HG03175 (cell line): ENCODE results near the gene MAGED2.
"Not testable (repeated sequence)": the region's sequence is repeated elsewhere in the genome, so short reads cannot be mapped to it uniquely, and the experiment has no call there.

Experiments used
- ATAC-seq: cut with Tn5 transposase; IDR thresholded peaks from one replicate; pipeline ENCODE4 v1.9.1; 2021; ENCODE audit warnings: mild to moderate bottlenecking, moderate library complexity; ENCODE audit not compliant: unreplicated experiment

The MAGED2 gene

DNA sequence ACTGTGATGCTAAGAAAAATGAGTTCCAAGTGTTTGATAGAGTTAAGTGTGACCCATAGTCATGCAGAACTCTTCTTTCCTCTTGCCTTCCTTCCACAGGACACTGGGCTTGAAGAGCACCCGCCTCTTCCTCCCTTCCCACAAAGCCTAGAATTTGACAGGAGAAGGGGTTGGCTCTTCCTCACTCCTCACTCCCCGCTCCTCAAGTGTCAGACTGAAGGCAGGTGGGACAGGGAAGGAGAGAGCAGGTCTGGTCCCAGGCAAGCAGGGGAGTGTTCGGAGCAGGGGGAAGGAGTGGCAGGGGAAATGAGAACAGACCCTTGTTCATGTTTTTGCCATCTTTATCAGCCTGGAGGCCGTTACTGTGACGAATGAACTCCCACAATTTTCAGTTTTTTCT lies 10.7 kb downstream of the MAGED2 start:
- no peak for ATAC-seq

- no peak for ATAC-seq
These were observed 11.7 kb downstream of the MAGED2 start for GRCh38 chrX:54819201-54819600.

DNA sequence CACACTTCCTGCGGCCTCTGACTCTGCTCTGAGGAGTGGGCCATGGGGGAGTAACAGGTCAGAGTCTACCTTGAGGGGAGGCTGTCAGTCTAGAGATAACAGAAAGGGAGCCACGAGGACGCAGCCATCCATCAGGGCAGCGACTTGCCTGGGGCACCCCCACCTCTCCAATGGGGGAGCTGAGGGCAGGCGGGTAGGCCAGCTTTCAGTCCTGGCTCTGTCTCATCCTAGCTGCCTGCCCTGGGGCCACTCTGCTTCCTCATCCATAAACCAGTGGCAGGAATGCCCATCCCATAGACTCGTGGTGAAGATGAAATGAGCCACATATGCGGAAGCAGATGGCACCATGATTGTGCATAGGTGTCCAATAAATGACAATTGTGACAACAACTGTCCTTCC lies 13.2 kb downstream of the MAGED2 start:
- ATAC-seq = no peak

- no peak for ATAC-seq
These were observed 13.8 kb downstream of the MAGED2 start for GRCh38 chrX:54821310-54821709.

- ATAC-seq = no peak
These were observed 16.6 kb downstream of the MAGED2 start for GRCh38 chrX:54824195-54824594.

DNA sequence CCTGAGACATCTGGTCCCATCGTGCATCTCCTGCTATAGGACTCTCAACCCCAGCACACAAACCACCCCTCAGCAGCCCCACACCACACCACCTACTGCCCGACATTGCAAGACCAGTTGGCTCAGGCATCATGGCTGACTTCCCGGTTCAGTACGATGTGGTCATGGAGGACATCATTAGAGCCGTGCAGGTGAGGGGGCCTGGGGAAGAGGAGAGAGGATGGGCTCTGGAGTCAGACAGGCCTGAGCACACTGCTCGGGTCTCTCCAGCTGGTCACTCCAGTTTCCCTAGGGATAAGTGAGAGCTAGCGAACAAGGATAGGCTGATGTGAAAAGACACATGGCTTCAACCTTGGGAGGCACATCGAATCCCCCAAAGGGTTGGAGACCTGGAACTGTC lies 17.2 kb downstream of the MAGED2 start:
- no peak for ATAC-seq

DNA sequence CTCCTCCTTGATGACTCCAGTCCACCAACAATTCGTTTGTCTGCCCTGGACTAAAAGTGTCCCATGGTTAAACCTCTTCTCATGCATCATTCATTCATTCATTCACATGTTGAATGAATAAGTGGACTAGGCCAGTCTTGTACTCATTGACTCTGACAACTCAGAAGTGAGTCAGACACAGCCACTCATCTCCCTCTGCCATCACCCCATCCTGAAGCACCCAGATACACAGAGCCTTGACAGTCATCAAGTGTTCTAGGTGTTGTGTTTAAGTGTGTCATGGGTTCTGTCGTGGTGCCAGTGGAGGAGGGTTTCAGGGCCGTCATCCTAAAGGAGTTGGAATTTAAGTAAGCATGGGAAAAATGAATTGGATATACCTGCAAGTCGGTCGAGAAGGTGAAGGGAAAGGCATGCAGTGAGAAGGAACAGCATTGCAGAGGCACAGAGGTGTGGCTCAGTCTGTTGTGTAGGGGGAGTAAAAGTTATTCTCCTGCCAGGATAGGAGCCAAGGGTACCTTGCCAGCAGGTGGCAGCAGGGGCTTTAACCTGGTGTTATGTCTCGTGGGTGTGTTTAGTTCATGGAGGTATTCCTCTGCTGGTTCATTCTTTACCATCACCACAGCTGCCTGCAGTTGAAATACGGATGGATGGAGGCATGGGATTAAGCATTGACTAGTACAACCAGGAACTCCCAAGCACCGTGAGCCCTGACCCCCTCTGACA lies 18.3 kb downstream of the MAGED2 start:
- ATAC-seq = no peak

- ATAC-seq = no peak
These were observed 19.1 kb downstream of the MAGED2 start for GRCh38 chrX:54826598-54826997.

- no peak for ATAC-seq
These were observed 31.0 kb downstream of the MAGED2 start for GRCh38 chrX:54838583-54838982.

GRCh38 chrX:54841184-54841874 lies 33.8 kb downstream of the MAGED2 start:
- ATAC-seq = not testable (repeated sequence)

- no peak for ATAC-seq
These were observed 35.1 kb downstream of the MAGED2 start for GRCh38 chrX:54842607-54843006.

DNA sequence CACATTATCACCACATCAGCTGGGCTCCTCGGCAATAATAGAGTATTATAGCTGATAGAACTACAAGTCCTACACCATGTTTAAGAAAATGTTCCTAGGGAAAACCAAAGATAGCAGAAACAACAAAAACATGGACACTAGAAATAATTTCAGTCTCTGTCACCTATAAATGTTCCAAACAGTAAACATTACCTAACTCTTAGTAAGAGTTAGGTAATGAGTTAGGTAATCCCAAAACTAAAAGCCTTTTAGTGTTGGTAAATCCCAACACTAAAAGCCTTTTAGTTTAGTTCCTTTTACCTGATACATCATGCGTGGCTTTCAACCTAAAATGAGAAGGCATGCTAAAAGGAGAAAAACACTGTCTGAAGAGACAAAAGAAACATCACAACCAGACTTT lies 35.5 kb downstream of the MAGED2 start:
- no peak for ATAC-seq

- ATAC-seq = not testable (repeated sequence)
These were observed 40.2 kb downstream of the MAGED2 start for GRCh38 chrX:54847700-54848099.

- ATAC-seq = no peak
These were observed 57.7 kb downstream of the MAGED2 start for GRCh38 chrX:54865208-54865607.
